ENCODE measurements around the gene SLC35B4.
"Not testable (repeated sequence)": the region's sequence is repeated elsewhere in the genome, so short reads cannot be mapped to it uniquely, and the experiment has no call there.

SLC35B4 gene

GRCh38 chr7:134330974-134331373 is 14.2 kb upstream of the SLC35B4 start:
- no peak for DNase-seq

GRCh38 chr7:134329614-134330346 is 13.1 kb upstream of the SLC35B4 start:
- DNase-seq = no peak

GRCh38 chr7:134328900-134329299 is 12.2 kb upstream of the SLC35B4 start:
- DNase-seq = no peak

DNA sequence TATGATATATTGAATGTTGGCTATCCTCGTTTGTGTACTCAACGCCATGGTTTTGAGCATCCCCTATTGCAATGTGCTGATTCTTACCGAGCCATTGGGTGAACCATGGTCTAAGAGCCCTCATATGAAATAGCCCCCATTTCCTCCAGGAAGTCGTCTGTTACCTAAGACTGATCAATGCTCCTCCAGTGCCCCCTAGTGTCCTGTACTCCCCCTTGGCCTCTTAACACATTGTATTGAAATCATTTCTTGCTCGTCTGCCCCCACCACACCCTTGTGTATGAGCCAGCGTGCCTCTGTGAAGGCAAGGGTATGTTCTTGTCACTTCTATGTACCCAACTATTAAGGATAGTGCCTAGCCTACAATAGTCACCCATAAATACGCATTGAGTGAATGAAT is 11.2 kb upstream of the SLC35B4 start:
- DNase-seq = peak; percentile 48 to 81

- DNase-seq = no peak
Observed at GRCh38 chr7:134324107-134324506, 7.4 kb upstream of the SLC35B4 start.

- no peak for DNase-seq
Observed at GRCh38 chr7:134320201-134320600, 3.5 kb upstream of the SLC35B4 start.

GRCh38 chr7:134318443-134318842 is 1.7 kb upstream of the SLC35B4 start:
- no peak for DNase-seq

DNA sequence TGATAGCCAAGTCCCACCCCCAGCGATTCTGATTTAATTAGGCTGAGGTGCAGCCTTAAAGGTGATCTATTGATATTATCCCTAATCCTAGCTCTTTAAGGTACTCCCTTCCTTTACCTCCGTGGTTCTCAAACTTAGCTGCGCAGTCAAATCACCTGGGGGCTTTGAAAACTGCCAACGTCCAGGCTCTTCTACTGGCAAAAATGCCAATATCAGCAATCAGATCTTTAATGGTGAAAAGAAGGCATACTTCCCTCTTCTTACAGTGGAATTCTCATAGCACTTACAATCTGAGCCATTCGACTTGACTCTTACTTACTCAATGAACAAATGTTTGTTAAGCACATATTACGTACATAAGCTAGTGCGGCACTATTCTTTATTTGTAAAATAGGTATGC is 704 bp upstream of the SLC35B4 start:
- no peak for DNase-seq

GRCh38 chr7:134315679-134316538 is 821 bp downstream of the SLC35B4 start:
- DNase-seq = no peak

GRCh38 chr7:134313543-134313942 is 3.2 kb downstream of the SLC35B4 start:
- no peak for DNase-seq

GRCh38 chr7:134312717-134313116 is 4.0 kb downstream of the SLC35B4 start:
- DNase-seq = no peak

DNA sequence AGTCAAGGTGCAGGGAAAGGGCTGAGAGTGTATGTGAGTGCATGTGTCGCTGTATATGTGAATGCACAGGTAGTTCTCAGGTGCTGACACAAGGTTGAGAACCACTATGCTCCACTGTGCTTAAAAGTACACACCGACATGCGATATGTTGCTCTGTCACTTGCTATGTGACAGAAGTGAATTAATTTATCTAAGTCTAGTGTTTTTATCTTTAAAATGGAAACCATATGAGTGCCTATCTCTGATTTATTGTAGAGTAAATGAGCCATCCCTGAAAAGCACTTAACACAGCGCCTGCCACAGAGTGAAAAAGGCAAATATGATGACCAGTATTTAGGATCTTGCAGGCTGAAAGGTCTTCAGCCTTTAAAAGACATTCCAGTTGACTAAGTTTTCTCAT is 4.9 kb downstream of the SLC35B4 start:
- DNase-seq = no peak

DNA sequence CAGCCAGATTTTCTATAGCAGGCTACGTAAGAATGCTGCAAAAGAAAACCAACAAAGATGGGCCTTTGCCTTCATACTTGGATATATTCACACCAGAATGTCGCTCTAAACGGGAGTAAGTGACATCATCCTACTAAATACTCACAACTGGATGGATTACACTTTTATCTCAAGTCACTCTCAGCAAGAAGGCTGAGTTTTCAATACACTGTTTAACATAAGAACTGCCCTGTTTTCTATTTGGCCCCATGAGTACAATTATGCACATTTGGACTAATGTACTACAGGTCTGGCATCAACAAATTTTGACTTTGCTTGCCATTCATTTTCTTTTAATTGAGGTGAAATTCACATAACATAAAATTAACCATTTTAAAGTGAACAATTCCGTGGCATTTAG is 8.2 kb downstream of the SLC35B4 start:
- no peak for DNase-seq

GRCh38 chr7:134307320-134307719 is 9.4 kb downstream of the SLC35B4 start:
- no peak for DNase-seq

GRCh38 chr7:134302120-134302519 is 14.6 kb downstream of the SLC35B4 start:
- no peak for DNase-seq

- DNase-seq = no peak
Observed at GRCh38 chr7:134301592-134301991, 15.1 kb downstream of the SLC35B4 start.

GRCh38 chr7:134300988-134301387 is 15.7 kb downstream of the SLC35B4 start:
- DNase-seq = no peak

DNA sequence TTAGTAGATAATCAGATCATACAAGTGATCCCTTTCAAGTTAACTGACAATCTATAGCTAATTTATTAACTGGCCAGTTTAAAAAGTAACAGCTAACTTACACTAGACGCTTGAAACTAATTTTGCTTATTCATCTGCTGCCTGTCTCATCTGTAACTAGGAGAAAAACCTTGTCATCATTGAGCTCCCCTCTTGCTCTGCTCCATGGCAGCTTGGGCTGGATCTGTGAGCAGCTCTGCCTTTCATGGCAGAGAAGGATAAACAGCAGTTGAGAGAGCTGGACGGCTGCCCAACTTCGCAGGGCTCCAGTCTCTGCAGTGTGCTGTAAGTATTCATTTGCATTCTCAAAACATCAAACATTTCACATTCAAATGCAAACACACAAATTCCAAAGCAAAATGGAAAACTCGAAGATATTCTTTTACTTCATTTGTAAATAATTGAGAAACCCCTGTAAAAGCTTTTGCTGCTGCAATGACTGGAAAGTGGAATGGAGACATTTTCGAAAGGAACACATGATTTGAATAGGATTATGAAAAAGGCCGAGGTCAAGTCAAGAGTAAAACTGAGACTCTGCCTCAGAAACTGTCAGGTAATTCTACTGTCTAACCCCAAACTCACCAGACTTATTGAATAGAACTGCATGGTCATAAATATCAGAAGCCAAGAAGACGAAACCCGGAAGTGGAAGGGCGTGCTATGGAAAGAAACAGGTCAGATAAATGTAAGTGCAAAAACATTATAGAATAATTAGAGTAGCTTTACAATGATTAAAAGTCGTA is 17.6 kb downstream of the SLC35B4 start:
- DNase-seq = peak in 1 of 2 experiments; percentile 64

DNA sequence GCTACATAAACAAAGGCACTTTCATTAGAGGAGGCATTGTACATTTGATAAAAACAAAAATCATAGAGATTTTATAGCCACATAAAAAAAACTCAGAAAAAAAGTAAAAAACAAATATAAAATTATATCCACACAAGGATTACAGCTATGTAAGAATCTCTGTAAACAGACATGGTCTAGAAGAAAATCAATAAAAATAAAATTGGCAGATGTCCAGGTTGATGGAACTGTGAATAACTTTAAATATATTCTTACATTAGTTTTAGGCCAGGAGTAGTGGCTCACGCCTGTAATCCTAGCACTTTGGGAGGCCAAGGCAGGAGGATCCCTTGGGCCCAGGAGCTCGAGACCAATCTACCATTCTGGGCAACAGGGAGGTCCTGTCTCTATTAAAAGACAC is 19.2 kb downstream of the SLC35B4 start:
- DNase-seq = no peak

- not testable (repeated sequence) for DNase-seq
Observed at GRCh38 chr7:134295982-134296381, 20.7 kb downstream of the SLC35B4 start.

DNA sequence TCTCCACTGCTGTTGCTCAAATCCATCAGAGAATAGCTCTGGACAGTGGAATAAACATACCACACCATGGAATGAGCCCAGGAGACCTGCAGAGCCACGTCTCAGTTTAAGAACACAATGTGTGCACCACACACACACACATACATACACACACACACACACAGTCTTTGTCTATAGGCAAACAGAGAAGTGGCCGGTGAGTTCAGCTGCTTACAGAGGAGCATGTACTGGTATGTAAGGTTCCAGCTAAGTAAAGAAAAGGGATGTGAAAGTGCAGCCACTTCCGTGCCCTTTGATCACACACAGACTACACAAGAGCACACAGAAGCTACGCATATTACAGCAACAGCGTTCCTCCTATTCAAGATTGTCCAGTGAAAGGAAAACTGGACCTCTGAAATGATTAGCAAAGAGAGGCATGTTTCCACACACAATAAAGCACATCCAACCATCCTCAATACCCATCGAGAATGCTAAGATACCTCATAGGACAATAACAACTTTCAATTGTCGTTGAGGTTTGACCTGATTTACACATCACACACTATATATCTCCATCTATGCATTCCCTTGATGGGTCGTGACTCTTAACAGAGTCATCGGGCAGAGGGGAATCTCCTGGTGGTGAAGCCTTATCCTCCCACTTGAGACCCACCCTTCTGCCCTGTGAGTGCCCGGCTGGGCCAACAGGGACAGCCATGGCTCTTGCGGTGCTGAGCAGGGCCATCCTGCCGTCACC is 23.6 kb downstream of the SLC35B4 start:
- DNase-seq = no peak

- DNase-seq = no peak
Observed at GRCh38 chr7:134290286-134290685, 26.4 kb downstream of the SLC35B4 start.

- DNase-seq = no peak
Observed at GRCh38 chr7:134289841-134290240, 26.9 kb downstream of the SLC35B4 start.

Measured in NCI-H526 (cell line).